Choroid plexus epithelial cell (primary cell): ENCODE results near the gene VAV1.

Experiments
- DNase-seq: peaks from one replicate; pipeline ENCODE4 v3.0.0-alpha.2; 2010; ENCODE audit warnings: low read depth
- H3K4me3 ChIP-seq: 2 replicates; pipeline ENCODE4 v1.5.1; 2011; ENCODE audit warnings: low read depth, mild to moderate bottlenecking, control low read depth, low read length, moderate library complexity
- TF ChIP-seq, protein P1 (sequence below): conservative IDR thresholded peaks from 2 replicates; pipeline ENCODE4 v1.5.1; 2011; ENCODE audit warnings: low read depth, mild to moderate bottlenecking, control low read depth, inconsistent platforms, low read length, moderate library complexity

Gene VAV1

DNA sequence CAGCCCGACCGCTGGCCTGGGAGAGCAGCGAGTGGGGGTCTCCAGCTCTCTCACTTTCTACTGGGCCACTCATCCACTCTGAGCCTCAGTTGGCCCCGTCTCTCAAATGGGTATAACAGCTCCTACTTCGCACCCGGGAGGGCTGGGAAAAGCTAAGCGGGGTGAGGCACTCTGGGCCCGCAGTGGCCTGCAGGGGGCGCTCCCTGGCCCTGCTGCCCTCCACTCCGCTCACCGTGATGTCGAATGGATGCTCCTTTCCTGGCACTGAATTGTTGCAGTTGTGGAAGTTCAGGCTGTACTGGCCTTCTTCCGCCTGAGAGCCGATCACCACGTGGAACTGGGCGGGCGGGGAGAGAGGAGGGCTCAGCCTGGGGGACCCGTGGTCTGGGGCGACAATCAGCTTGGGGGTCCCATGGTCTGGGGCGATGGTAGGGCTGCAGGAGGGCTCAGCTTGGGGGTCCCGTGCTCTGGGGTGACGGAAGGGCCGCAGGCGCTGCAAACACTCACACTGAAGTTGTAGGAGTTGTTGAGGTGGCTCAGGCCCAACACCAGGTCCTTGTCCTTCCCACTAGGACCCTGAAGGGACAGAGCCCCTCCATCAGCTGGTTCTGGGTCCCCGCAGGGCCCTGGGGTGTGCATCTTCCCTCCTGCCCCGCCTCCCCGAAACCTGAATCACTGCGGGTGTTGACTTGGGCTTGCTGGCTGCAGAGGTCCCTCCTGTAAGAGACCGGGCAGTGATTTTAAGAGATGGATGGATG, 39.0 kb upstream of the VAV1 start:
- TF ChIP-seq, protein P1, sequence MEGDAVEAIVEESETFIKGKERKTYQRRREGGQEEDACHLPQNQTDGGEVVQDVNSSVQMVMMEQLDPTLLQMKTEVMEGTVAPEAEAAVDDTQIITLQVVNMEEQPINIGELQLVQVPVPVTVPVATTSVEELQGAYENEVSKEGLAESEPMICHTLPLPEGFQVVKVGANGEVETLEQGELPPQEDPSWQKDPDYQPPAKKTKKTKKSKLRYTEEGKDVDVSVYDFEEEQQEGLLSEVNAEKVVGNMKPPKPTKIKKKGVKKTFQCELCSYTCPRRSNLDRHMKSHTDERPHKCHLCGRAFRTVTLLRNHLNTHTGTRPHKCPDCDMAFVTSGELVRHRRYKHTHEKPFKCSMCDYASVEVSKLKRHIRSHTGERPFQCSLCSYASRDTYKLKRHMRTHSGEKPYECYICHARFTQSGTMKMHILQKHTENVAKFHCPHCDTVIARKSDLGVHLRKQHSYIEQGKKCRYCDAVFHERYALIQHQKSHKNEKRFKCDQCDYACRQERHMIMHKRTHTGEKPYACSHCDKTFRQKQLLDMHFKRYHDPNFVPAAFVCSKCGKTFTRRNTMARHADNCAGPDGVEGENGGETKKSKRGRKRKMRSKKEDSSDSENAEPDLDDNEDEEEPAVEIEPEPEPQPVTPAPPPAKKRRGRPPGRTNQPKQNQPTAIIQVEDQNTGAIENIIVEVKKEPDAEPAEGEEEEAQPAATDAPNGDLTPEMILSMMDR, result peak; percentile 35
- no peak overlapping the region for H3K4me3 ChIP-seq
- DNase-seq, result no peak

- DNase-seq, result no peak
- no peak overlapping the region for H3K4me3 ChIP-seq
- TF ChIP-seq, protein P1, result no peak
Observed at GRCh38 chr19:6734096-6734696, 38.3 kb upstream of the VAV1 start.

DNA sequence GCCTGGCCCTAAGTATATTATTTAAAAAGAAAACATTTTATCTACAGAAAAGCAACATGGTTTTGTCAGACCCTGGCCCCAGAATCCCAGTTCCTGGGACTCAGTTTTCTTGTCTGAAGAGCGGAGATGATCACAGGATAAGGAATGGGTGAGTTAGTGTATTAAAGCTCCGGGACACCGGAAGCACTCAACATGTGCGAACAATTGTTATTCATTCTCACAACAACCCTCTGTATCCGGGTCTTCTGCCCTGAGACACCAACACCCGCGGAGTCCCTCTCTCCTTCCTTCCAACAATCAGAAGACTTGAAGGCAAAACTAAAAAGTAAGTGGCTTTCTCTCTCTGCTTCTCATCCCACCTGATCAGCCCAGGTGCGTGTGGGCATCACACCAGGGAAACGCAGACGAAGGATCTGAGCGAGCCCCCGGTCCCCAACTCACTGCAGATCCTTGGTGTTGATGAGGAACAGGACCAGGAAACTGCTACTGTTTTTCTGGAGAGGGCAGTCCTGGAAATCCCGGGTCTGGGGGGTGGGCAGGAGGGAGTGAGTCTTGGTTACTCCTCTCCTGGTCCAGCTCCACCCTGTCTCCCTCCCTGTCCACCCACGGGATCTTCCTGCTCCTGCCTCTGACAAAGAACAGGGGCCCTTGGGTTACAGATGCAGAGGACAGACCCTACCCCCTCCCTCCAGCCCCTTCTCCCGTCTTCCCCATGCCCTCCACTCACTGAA, 37.2 kb upstream of the VAV1 start:
- H3K4me3 ChIP-seq, result peak overlapping the region; percentile 82
- TF ChIP-seq, protein P1, result no peak
- DNase-seq, result peak; percentile 32

GRCh38 chr19:6736169-6736916, 36.2 kb upstream of the VAV1 start:
- peak overlapping the region; percentile 82 for H3K4me3 ChIP-seq
- DNase-seq, result peak; percentile 96
- TF ChIP-seq, protein P1, result peak; percentile 84

GRCh38 chr19:6736917-6737283, 35.6 kb upstream of the VAV1 start:
- TF ChIP-seq, protein P1, result no peak
- H3K4me3 ChIP-seq, result peak overlapping the region; percentile 82
- DNase-seq, result no peak

DNA sequence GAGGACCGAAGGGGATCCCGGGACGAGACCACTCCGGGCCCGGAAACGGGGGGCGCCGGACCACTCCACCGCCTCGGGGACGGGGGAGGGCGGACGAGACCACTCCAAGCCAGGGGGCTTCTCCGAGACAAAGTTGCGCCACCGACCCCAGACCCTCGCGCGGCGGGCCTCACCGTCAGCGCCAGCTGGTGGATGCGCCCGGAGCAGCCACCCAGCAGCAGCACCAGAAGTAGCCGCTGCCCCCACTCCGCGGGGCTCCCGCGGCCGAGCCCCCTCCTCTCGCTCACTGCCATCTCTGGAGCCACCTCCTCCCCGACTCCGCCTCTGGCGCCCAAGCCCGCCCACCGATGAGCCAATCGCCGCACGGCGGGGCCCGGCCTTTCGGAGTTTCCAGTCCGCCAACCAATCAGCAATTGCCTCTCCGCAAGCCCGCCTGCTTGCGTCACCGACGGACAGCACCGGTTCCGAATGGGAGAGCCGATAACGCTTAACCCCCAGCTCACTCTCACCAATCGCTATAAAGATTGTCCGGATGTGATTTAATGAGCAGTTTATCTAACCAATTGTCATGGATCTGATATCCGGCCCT, 35.1 kb upstream of the VAV1 start, which contains the start of gene GPR108:
TSS of gene GPR108 (minus strand) at position 297 of the 589 bp plus-strand sequence. CDS start at position 293, 4 bp downstream.
- peak within 1 kb of the TSS; percentile 82 for H3K4me3 ChIP-seq
- TF ChIP-seq, protein P1, result no peak
- DNase-seq, result peak; percentile 100
